ENCODE results near the gene MED12.

GRCh38 chrX:71151366-71151765 lies 33.0 kb downstream of the MED12 start:
- TF ChIP-seq, protein P1, sequence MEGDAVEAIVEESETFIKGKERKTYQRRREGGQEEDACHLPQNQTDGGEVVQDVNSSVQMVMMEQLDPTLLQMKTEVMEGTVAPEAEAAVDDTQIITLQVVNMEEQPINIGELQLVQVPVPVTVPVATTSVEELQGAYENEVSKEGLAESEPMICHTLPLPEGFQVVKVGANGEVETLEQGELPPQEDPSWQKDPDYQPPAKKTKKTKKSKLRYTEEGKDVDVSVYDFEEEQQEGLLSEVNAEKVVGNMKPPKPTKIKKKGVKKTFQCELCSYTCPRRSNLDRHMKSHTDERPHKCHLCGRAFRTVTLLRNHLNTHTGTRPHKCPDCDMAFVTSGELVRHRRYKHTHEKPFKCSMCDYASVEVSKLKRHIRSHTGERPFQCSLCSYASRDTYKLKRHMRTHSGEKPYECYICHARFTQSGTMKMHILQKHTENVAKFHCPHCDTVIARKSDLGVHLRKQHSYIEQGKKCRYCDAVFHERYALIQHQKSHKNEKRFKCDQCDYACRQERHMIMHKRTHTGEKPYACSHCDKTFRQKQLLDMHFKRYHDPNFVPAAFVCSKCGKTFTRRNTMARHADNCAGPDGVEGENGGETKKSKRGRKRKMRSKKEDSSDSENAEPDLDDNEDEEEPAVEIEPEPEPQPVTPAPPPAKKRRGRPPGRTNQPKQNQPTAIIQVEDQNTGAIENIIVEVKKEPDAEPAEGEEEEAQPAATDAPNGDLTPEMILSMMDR (conservative IDR thresholded peaks at IDR 0.05 in 1 of 2, IDR thresholded peaks at IDR 0.05 in 1 of 2; ENCODE audit: extremely low read depth in 1 of 2, insufficient read depth in 1 of 2, low read depth in 1 of 2, low read length in 2 of 2), result no peak
- no peak for TF ChIP-seq EZH2 (IDR thresholded peaks at IDR 0.05; ENCODE audit: borderline replicate concordance, low read length)

Measured in mammary epithelial cell (primary cell).